Right ventricle myocardium inferior (tissue), 1 donor: ENCODE data around the gene HAPSTR1. TPM values are rescaled to one million over a fixed set of nuclear protein-coding genes. Genes with fewer than 3 reads are reported as not detected.
A peak's percentile ranks its signal among the peaks of the same experiment; 100 is the strongest.
"Not testable (repeated sequence)": the region's sequence is repeated elsewhere in the genome, so short reads cannot be mapped to it uniquely, and the experiment has no call there.

ENCODE experiments used
- ATAC-seq: fragments of 200-7000 bp; cut with Tn5 transposase; one replicate; pipeline ENCODE4 v1.9.1; 2020; ENCODE audit warnings: mild to moderate bottlenecking, moderate library complexity
- DNase-seq: peaks from one replicate; pipeline ENCODE4 v3.0.0; 2021; ENCODE audit errors: missing footprints
- intact Hi-C: fragments of 100-400 bp; cut with DNase I; formaldehyde crosslinking; loops from one replicate; pipeline ENCODE4 v1.11.0; 2022
- total RNA-seq: library from RNA; stranded (reverse); fragmentation: NEBNext Ultra II Directional; extraction: Animal tissue kit (Norgen Biotek cat#: 25700); gene quantifications from one replicate; pipeline ENCODE4 v1.2.1, GENCODE V29; 2021
- donor health status: DM: no; HTN: yes; CAD: no; lungs with severe emphysema.

The HAPSTR1 gene
- total RNA-seq, 1 donor from 2014 or later = 52.5 TPM

- intact Hi-C loops = no loop called here
- ATAC-seq (no peak), DNase-seq (no peak)
Observed at GRCh38 chr16:9062301-9062700, 29.1 kb upstream of the HAPSTR1 start.

- DNase-seq = no peak
- ATAC-seq = no peak
- intact Hi-C loops = no loop called here
Observed at GRCh38 chr16:9065077-9065476, 26.4 kb upstream of the HAPSTR1 start.

- intact Hi-C loops = no loop called here
- DNase-seq = no peak
- ATAC-seq = no peak
Observed at GRCh38 chr16:9068886-9069285, 22.6 kb upstream of the HAPSTR1 start.

- intact Hi-C loops = no loop called here
- ATAC-seq (no peak), DNase-seq (no peak)
Observed at GRCh38 chr16:9070254-9070653, 21.2 kb upstream of the HAPSTR1 start.

GRCh38 chr16:9071377-9071776 is 20.1 kb upstream of the HAPSTR1 start:
- no peak for ATAC-seq
- intact Hi-C loops = no loop called here
- DNase-seq = no peak

GRCh38 chr16:9072806-9073341 is 18.6 kb upstream of the HAPSTR1 start:
- intact Hi-C loops = no loop called here
- DNase-seq (no peak), ATAC-seq (no peak)

- intact Hi-C loops = no loop called here
- DNase-seq = no peak
Observed at GRCh38 chr16:9075299-9076071, 16.0 kb upstream of the HAPSTR1 start.

GRCh38 chr16:9077091-9077809 is 14.2 kb upstream of the HAPSTR1 start:
- intact Hi-C loops = no loop called here
- no peak for ATAC-seq

More at GRCh38 chr16:9075299-9076071, 16.0 kb upstream of the HAPSTR1 start:
- no peak for ATAC-seq

GRCh38 chr16:9078467-9079429 is 12.7 kb upstream of the HAPSTR1 start:
- intact Hi-C loops, DNase-seq: not testable (repeated sequence)
- peak; percentile 77 for ATAC-seq

More at GRCh38 chr16:9077091-9077809, 14.2 kb upstream of the HAPSTR1 start:
- DNase-seq = no peak

GRCh38 chr16:9079430-9079812 is 12.0 kb upstream of the HAPSTR1 start:
- intact Hi-C loops = no loop called here
- no peak for DNase-seq

GRCh38 chr16:9081158-9081557 is 10.3 kb upstream of the HAPSTR1 start:
- ATAC-seq (no peak), DNase-seq (no peak)
- intact Hi-C loops = no loop called here

More at GRCh38 chr16:9079430-9079812, 12.0 kb upstream of the HAPSTR1 start:
- no peak for ATAC-seq

- intact Hi-C loops = no loop called here
- ATAC-seq (no peak), DNase-seq (no peak)
Observed at GRCh38 chr16:9081843-9082242, 9.6 kb upstream of the HAPSTR1 start.

- DNase-seq = no peak
- intact Hi-C loops = no loop called here
- ATAC-seq = no peak
Observed at GRCh38 chr16:9082422-9082821, 9.0 kb upstream of the HAPSTR1 start.

- intact Hi-C loops, ATAC-seq, DNase-seq: not testable (repeated sequence)
Observed at GRCh38 chr16:9087733-9088132, 3.7 kb upstream of the HAPSTR1 start.

- ATAC-seq (no peak), DNase-seq (peak; percentile 34)
- intact Hi-C loops = no loop called here
Observed at GRCh38 chr16:9088848-9089247, 2.6 kb upstream of the HAPSTR1 start.

- DNase-seq (no peak), ATAC-seq (no peak)
- intact Hi-C loops = loop anchor here (5.0 kb wide), 2 partner anchors 42 to 127 kb away; partner anchors contain the start of gene USP7
Observed at GRCh38 chr16:9089660-9090059, 1.8 kb upstream of the HAPSTR1 start.

GRCh38 chr16:9090101-9090959 is 1.1 kb upstream of the HAPSTR1 start:
- DNase-seq (peak; percentile 79), ATAC-seq (peak; percentile 20)
- intact Hi-C loops = loop anchor here (5.0 kb wide), 2 partner anchors 43 to 128 kb away; partner anchors contain the start of gene USP7

- intact Hi-C loops = loop anchor here (5.0 kb wide), 2 partner anchors 45 to 130 kb away; partner anchors contain the start of gene USP7
- ATAC-seq = peak; percentile 1
- DNase-seq = no peak
Observed at GRCh38 chr16:9091867-9092281, 430 bp downstream of the HAPSTR1 start.
